HG02870 (cell line): ENCODE results near the gene RBM42.

Source experiments
- ATAC-seq: cut with Tn5 transposase; IDR thresholded peaks from one replicate; pipeline ENCODE4 v1.9.1; 2021; ENCODE audit warnings: mild to moderate bottlenecking, moderate library complexity; ENCODE audit not compliant: unreplicated experiment

The RBM42 gene

GRCh38 chr19:35619290-35619923 is 9.4 kb upstream of the RBM42 start:
- no peak for ATAC-seq

DNA sequence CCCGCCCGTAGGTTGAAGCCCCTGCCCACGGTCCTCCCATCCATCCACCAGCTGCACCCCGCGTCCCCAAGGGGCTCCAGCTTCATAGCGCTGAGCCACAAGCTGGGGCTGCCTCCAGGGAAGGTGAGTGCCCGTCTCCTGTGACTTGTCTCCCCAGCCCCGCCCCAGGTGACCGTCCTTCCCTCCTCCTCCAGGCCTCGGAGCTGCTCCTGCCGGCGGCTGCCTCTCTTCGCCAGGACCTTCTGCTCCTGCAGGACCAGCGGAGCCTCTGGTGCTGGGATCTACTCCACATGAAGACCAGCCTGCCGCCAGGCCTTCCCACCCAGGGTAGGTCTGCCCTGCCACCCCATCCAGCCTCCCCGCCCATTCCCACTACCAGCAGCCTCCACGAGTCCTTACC is 8.8 kb upstream of the RBM42 start:
- ATAC-seq = no peak

GRCh38 chr19:35621708-35622107 is 7.1 kb upstream of the RBM42 start:
- no peak for ATAC-seq

DNA sequence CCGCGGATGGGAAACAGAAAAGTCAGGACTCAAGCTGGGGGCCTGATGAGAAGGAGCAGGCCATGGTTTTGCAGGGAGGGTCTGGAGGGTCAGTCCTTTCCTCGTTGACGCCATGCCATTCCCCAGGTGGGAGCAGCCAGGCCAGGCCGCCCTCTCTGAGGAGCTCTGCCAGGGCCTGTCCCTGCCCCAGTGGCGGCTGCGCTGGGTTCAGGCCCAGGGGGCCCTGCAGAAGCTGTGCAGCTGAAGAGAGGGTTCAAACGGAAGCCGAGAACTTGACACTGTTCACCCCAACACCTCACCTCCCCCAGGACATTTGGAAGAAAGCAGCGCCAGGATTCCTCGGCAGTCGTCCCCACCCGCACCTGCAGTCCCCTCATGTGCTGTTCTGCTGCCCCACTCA is 6.1 kb upstream of the RBM42 start:
- no peak for ATAC-seq

DNA sequence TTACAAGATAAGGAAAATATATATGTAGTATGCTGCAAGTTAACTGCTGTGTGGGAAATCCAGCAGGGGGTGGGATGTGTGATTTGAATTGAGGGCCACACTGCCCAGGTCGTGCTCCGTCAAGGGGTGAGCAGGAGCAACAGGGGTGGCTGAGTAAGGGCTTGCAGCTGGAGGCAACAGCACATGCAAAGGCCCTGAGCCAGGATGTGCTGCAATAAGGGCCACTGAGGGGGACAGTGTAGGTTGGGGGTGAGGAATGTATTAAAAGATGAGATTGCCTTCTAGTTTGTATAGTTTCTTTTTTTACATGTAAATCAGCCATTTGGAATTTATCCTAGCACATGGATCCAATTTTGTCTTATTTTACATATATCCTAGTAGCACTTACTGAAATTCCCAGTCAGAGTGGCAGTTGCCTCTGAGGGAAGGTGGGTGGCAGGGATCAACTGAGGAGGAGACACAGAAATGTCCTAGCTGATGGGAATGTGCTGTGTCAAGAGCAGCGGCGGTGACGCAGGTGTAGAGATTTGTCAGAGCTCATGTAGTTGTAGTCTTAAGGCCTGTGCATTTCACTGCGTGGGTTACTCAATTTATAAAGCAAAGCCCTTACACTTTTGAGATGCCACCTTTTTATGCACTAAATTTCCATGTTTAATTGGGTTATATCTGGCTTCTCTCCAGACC is 5.4 kb upstream of the RBM42 start:
- no peak for ATAC-seq

GRCh38 chr19:35628264-35628564 is 622 bp upstream of the RBM42 start:
- no peak for ATAC-seq

- ATAC-seq = no peak
These were observed 447 bp downstream of the RBM42 start for GRCh38 chr19:35629332-35629633.

DNA sequence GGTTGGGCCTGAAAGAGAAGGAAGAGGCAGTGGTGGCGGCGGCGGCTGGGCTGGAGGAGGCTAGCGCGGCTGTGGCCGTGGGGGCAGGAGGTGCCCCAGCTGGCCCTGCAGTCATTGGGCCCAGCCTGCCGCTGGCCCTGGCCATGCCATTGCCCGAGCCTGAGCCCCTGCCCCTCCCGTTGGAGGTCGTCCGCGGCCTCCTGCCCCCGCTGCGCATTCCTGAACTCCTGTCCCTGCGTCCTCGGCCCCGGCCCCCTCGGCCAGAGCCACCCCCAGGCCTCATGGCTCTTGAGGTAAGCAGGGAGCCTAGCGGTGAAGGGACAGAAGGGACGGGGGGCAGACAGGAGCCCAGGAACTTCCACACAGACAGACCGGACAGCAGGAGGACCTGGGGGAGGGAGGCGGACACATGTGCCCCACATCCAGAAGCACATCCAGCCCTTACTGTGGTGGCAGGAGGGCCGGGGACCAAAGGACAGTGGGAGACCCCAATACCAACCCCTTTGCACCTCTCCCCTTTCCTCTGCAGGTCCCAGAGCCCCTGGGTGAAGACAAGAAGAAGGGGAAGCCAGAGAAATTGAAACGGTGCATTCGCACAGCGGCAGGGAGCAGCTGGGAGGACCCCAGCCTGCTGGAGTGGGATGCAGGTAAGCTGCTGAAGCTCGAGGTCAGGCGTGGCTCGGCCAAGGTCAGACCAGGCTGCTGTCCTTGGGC is 5.0 kb downstream of the RBM42 start:
- no peak for ATAC-seq

DNA sequence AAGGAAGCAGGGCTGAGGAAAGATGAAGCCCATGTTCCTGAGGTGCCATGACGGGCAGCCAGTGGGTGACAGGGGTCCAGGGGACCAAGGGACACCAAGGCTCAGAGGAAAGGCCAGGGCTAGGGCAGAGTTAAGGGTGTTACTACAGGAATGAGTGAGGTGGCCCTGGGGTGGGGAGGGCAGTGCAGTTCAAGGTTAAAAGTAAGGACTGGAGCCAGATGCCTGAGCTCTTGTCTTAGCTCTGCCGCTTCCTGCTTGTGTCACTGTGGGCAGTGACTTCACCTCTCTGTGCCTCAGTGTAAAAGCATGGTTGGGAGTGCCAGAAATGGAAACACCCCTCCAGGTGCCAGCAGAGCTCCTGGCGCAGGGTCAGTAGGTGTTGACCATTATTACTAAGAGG is 7.8 kb downstream of the RBM42 start:
- no peak for ATAC-seq

GRCh38 chr19:35637165-35637564 is 8.3 kb downstream of the RBM42 start:
- ATAC-seq = no peak

GRCh38 chr19:35639321-35639639 is 10.4 kb downstream of the RBM42 start:
- ATAC-seq = no peak

- no peak for ATAC-seq
These were observed 11.0 kb downstream of the RBM42 start for GRCh38 chr19:35639863-35640262.

GRCh38 chr19:35641515-35642151 is 12.8 kb downstream of the RBM42 start, which contains the start of gene ETV2:
ETV2 (plus strand) TSS chr19:35641745; CDS start chr19:35642461, 716 bp downstream.
- no peak for ATAC-seq

DNA sequence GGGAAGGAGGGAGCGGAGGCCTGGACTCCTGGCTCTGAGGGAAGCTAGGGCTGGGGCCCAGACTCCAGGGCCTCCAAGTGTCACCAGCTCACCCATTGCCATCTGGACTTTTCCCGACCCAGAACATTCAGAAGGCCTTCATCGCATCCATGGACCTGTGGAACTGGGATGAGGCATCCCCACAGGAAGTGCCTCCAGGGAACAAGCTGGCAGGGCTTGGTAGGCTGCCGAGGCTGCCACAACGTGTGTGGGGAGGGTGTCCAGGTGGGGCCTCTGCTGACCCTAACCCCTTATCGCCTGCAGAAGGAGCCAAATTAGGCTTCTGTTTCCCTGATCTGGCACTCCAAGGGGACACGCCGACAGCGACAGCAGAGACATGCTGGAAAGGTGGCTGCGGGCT is 13.5 kb downstream of the RBM42 start:
- ATAC-seq = no peak

GRCh38 chr19:35642798-35643254 is 14.0 kb downstream of the RBM42 start:
- ATAC-seq = no peak

DNA sequence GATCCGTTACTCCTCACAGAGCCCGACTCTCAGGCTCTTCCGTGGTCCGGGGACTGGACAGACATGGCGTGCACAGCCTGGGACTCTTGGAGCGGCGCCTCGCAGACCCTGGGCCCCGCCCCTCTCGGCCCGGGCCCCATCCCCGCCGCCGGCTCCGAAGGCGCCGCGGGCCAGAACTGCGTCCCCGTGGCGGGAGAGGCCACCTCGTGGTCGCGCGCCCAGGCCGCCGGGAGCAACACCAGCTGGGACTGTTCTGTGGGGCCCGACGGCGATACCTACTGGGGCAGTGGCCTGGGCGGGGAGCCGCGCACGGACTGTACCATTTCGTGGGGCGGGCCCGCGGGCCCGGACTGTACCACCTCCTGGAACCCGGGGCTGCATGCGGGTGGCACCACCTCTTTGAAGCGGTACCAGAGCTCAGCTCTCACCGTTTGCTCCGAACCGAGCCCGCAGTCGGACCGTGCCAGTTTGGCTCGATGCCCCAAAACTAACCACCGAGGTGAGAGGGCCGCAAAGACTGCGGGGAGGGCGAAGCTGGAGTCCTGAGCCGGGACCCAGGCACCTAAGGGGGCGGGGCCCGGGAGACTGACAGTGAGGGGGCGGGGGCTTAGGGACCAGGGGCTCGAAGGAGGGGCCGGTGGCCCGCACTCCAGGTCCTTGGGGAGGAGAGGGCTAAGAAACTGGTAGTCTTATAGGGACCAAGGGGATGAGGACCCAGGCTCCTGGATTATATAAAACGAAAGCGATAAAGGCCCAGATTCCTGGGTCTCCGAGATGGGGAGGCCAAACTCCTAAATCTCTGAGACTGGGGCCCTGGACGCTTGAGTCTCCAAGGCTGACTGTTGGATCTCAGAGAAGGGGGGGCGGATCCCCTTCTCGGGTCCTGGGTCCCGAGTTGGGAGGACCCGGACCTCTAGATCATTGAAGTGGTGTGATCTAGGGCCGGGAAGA is 14.7 kb downstream of the RBM42 start:
- peak; percentile 30 for ATAC-seq

- peak; percentile 68 for ATAC-seq
These were observed 15.6 kb downstream of the RBM42 start for GRCh38 chr19:35644206-35644986.

DNA sequence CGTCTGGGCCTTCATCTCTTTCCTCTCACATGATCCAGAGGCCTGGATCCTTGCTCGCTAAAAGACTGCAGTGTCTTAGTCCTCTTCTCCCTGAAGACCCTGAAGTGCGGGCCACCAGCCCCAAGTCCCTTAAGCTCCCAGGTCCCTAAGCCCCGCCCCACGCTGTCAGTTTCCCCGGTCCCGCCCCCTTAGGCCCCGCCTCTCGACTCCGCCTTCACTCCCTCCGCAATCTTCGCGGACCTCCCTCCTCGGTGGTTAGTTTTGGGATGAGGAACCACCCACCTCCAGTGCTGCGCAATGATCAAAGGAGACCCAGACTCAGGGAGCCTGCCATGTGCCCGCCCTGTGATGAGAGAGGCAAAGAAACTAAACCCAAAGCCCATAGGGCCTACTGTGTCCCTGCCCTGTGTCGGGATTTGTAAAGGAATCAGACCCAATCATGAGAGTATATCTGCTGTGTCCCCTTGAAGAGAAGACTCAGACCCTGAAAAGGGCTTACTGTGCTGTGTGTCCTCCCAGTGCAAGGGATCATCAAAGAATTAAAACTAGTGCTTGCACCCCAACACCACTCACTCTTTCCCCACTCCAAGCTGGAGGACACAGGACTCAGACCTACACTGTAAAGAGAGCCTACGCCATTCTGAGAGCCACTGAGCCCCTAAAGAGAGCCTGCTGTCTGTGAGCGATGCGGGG is 16.3 kb downstream of the RBM42 start:
- no peak for ATAC-seq

- ATAC-seq = no peak
These were observed 17.1 kb downstream of the RBM42 start for GRCh38 chr19:35645680-35646511.
